Nephron progenitor cell (in vitro differentiated cells): ENCODE data around the gene DCDC2B.
"Not testable (repeated sequence)": the region's sequence is repeated elsewhere in the genome, so short reads cannot be mapped to it uniquely, and the experiment has no call there.

Source experiments
- DNase-seq: peaks from one replicate; pipeline ENCODE4 v3.0.0; 2021
- H3K27ac Mint-ChIP-seq: 2 replicates; pipeline ENCODE4 v1.8.0; 2021; ENCODE audit warnings: mild to moderate bottlenecking, moderate library complexity, mixed read lengths
- H3K27me3 Mint-ChIP-seq: 2 replicates; pipeline ENCODE4 v1.8.0; 2021; ENCODE audit warnings: mild to moderate bottlenecking, low read depth, mixed read lengths; ENCODE audit not compliant: poor library complexity
- H3K36me3 Mint-ChIP-seq: 2 replicates; pipeline ENCODE4 v1.8.0; 2021; ENCODE audit warnings: low read depth, mixed read lengths
- H3K4me1 Mint-ChIP-seq: 2 replicates; pipeline ENCODE4 v1.8.0; 2021; ENCODE audit warnings: mixed read lengths
- H3K4me3 Mint-ChIP-seq: 2 replicates; pipeline ENCODE4 v1.8.0; 2021; ENCODE audit warnings: mild to moderate bottlenecking, moderate library complexity, mixed read lengths
- H3K9me3 Mint-ChIP-seq: 2 replicates; pipeline ENCODE4 v1.8.0; 2021; ENCODE audit warnings: mild to moderate bottlenecking, moderate library complexity, mixed read lengths
- TF ChIP-seq, protein P1 (sequence below): fragments of 200-600 bp; sonication (generic); IDR thresholded peaks from 2 replicates; pipeline ENCODE4 v1.5.0; 2021; ENCODE audit warnings: antibody characterized with exemption

Gene DCDC2B

GRCh38 chr1:32208891-32209328 is at the start of gene DCDC2B:
Gene DCDC2B (plus strand): TSS chr1:32209089. CDS start chr1:32209094, 5 bp downstream.
- peaks cover 5% of the 10 kb centered on the region for H3K27me3 Mint-ChIP-seq
- no peaks in the 10 kb centered on the region for H3K9me3 Mint-ChIP-seq
- no peak for DNase-seq
- peaks cover 26% of the 10 kb centered on the region for H3K4me1 Mint-ChIP-seq
- TF ChIP-seq, protein P1, sequence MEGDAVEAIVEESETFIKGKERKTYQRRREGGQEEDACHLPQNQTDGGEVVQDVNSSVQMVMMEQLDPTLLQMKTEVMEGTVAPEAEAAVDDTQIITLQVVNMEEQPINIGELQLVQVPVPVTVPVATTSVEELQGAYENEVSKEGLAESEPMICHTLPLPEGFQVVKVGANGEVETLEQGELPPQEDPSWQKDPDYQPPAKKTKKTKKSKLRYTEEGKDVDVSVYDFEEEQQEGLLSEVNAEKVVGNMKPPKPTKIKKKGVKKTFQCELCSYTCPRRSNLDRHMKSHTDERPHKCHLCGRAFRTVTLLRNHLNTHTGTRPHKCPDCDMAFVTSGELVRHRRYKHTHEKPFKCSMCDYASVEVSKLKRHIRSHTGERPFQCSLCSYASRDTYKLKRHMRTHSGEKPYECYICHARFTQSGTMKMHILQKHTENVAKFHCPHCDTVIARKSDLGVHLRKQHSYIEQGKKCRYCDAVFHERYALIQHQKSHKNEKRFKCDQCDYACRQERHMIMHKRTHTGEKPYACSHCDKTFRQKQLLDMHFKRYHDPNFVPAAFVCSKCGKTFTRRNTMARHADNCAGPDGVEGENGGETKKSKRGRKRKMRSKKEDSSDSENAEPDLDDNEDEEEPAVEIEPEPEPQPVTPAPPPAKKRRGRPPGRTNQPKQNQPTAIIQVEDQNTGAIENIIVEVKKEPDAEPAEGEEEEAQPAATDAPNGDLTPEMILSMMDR: no peak
- H3K4me3 Mint-ChIP-seq: no peak within 1 kb of the TSS
- H3K27ac Mint-ChIP-seq: peak within 1 kb of the TSS; percentile 64
- peaks cover 4% of the 10 kb centered on the region for H3K36me3 Mint-ChIP-seq

DNA sequence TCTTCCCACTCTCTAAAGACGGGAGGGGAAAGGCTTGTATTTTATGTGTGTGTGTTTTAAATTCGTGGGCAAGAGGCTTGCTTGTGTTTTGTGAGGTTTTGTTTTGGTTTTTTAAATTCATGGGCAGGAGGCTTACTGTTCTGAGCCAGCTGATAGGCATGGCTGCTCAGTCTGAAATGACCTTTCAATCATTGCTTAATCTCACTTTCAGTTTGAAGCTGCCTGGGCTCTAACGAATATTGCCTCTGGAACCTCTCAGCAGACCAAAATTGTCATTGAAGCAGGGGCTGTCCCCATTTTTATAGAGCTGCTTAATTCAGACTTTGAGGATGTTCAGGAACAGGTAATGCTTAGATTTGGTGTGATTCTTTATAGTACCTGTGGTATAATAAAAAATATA is 49.7 kb upstream of the DCDC2B start:
- no peak overlapping the region for H3K27ac Mint-ChIP-seq
- H3K9me3 Mint-ChIP-seq: no peaks in the 10 kb centered on the region
- H3K4me3 Mint-ChIP-seq: no peak overlapping the region
- TF ChIP-seq, protein P1: no peak
- H3K36me3 Mint-ChIP-seq: peaks cover 74% of the 10 kb centered on the region
- no peak for DNase-seq
- H3K27me3 Mint-ChIP-seq: no peaks in the 10 kb centered on the region
- no peaks in the 10 kb centered on the region for H3K4me1 Mint-ChIP-seq

GRCh38 chr1:32163405-32163804 is 45.5 kb upstream of the DCDC2B start:
- no peaks in the 10 kb centered on the region for H3K9me3 Mint-ChIP-seq
- DNase-seq: no peak
- H3K36me3 Mint-ChIP-seq: peaks cover 70% of the 10 kb centered on the region
- no peak overlapping the region for H3K4me3 Mint-ChIP-seq
- no peak overlapping the region for H3K27ac Mint-ChIP-seq
- H3K27me3 Mint-ChIP-seq: peaks cover 2% of the 10 kb centered on the region
- no peaks in the 10 kb centered on the region for H3K4me1 Mint-ChIP-seq
- TF ChIP-seq, protein P1: no peak

DNA sequence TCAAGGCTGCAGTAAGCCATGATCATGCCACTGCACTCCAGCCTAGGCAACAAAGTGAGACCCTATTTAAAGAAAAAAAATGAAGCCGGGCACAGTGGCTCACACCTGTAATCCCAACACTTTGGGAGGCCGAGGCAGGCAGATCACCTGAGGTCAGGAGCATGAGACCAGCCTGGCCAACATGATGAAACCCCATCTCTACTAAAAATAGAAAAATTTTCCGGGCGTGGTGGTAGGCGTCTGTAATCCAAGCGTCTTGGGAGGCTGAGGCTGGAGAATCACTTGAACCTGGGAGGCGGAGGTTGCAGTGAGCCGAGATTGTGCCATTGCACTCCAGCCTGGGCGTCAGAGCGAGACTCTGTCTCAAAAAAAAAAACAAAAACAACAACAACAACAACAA is 43.3 kb upstream of the DCDC2B start:
- peaks cover 72% of the 10 kb centered on the region for H3K36me3 Mint-ChIP-seq
- not testable (repeated sequence) for H3K27ac Mint-ChIP-seq, H3K4me3 Mint-ChIP-seq, H3K27me3 Mint-ChIP-seq, H3K4me1 Mint-ChIP-seq, H3K9me3 Mint-ChIP-seq, DNase-seq

- H3K4me3 Mint-ChIP-seq: no peak overlapping the region
- TF ChIP-seq, protein P1: no peak
- H3K9me3 Mint-ChIP-seq: no peaks in the 10 kb centered on the region
- peak overlapping the region; percentile 39 for H3K27ac Mint-ChIP-seq
- H3K4me1 Mint-ChIP-seq: no peaks in the 10 kb centered on the region
- no peaks in the 10 kb centered on the region for H3K27me3 Mint-ChIP-seq
- no peak for DNase-seq
- peaks cover 76% of the 10 kb centered on the region for H3K36me3 Mint-ChIP-seq
Measured at GRCh38 chr1:32170991-32171390, 37.9 kb upstream of the DCDC2B start.

DNA sequence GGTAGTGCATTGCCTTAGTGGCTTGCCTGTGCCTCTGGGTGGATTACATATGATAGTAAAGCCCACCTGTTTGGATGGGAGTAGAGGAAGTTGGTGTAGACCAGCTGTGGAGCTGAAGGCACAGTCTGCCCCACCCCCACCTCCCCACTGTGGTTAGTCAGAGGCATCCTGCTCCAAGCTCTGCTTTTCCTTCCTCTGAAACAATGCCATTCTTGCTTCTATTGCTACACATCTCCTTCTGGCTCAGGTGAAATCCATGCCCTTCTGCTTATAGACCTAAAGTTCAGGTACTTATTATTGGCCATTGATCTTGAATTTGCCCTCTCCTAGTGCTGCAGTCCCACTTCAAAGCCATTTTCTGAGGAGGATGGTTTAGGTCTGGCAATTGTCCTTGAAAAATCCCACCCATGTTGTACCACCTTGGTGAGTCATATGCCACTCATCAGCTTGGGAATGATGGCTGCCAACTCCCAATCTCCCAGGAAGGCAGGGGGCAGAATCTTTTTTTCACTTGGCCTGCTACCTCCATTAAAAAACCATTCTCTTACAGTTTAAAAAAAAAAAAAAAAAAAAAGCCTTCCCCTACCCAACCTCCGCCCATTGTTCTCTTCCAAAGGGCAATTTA is 36.2 kb upstream of the DCDC2B start:
- TF ChIP-seq, protein P1: no peak
- Mint-ChIP-seq H3K9me3 (no peaks in the 10 kb centered on the region), H3K4me1 (no peaks in the 10 kb centered on the region), H3K4me3 (no peak overlapping the region), H3K27ac (peak overlapping the region; percentile 19), H3K27me3 (no peaks in the 10 kb centered on the region), H3K36me3 (peaks cover 75% of the 10 kb centered on the region)
- no peak for DNase-seq
